Activated T-helper 2 cell treated with anti-CD3 and anti-CD28 coated beads, Interferon-gamma antibody, Interleukin-2, Interleukin-4, amounts not matched to agents 10 μg/mL and 5 μg/mL and 100 μg/mL, durations not matched to agents 14 hours and 24 hours and 36 hours (primary cell): ENCODE data around the gene COMT. TPM values are rescaled to one million over a fixed set of nuclear protein-coding genes. Genes with fewer than 3 reads are reported as not detected.

Experiments used
- DNase-seq: peaks from one replicate; pipeline ENCODE4 v3.0.0; 2021; ENCODE audit warnings: low spot score
- H3K27ac Mint-ChIP-seq: one replicate; pipeline ENCODE4 v1.8.0; 2021; ENCODE audit warnings: mixed read lengths
- H3K27me3 Mint-ChIP-seq: one replicate; pipeline ENCODE4 v1.8.0; 2021; ENCODE audit warnings: low read depth, mixed read lengths
- H3K36me3 Mint-ChIP-seq: one replicate; pipeline ENCODE4 v1.8.0; 2021; ENCODE audit warnings: low read depth, mixed read lengths
- H3K4me1 Mint-ChIP-seq: one replicate; pipeline ENCODE4 v1.8.0; 2021; ENCODE audit warnings: low read depth, mixed read lengths
- H3K4me3 Mint-ChIP-seq: one replicate; pipeline ENCODE4 v1.8.0; 2021; ENCODE audit warnings: low read depth, mild to moderate bottlenecking, moderate library complexity, mixed read lengths
- H3K9me3 Mint-ChIP-seq: one replicate; pipeline ENCODE4 v1.8.0; 2021; ENCODE audit warnings: mixed read lengths
- intact Hi-C: fragments of 100-400 bp; cut with micrococcal nuclease; formaldehyde crosslinking; loops from one replicate; pipeline ENCODE4 v1.15.1; 2023
- total RNA-seq: library from RNA; stranded (reverse); gene quantifications from 2 replicates; pipeline ENCODE4 v1.2.3, GENCODE V29; 2022

COMT gene
- total RNA-seq = 93.4 and 95.6 TPM in 2 replicates

- H3K27ac Mint-ChIP-seq = peak within 1 kb of the TSS; percentile 95
- peaks cover 26% of the 10 kb centered on the region for H3K4me1 Mint-ChIP-seq
- peaks cover 3% of the 10 kb centered on the region for H3K9me3 Mint-ChIP-seq
- peaks cover 19% of the 10 kb centered on the region for H3K36me3 Mint-ChIP-seq
- intact Hi-C loops = loop anchor here (5.0 kb wide), 1 partner anchor 89 kb away; the partner anchor contains the start of genes GNB1L and RTL10
- peak; percentile 66 for DNase-seq
- H3K27me3 Mint-ChIP-seq = no peaks in the 10 kb centered on the region
- peak within 1 kb of the TSS; percentile 97 for H3K4me3 Mint-ChIP-seq
These were observed at the start of gene COMT, which contains the start of gene TXNRD2 for GRCh38 chr22:19941365-19942082. Gene COMT, plus strand, starts transcription at chr22:19941772. Its CDS starts 20,755 bp downstream, at chr22:19962527. Gene TXNRD2, minus strand, starts transcription at chr22:19941818. Its CDS starts 15 bp downstream, at chr22:19941803.

DNA sequence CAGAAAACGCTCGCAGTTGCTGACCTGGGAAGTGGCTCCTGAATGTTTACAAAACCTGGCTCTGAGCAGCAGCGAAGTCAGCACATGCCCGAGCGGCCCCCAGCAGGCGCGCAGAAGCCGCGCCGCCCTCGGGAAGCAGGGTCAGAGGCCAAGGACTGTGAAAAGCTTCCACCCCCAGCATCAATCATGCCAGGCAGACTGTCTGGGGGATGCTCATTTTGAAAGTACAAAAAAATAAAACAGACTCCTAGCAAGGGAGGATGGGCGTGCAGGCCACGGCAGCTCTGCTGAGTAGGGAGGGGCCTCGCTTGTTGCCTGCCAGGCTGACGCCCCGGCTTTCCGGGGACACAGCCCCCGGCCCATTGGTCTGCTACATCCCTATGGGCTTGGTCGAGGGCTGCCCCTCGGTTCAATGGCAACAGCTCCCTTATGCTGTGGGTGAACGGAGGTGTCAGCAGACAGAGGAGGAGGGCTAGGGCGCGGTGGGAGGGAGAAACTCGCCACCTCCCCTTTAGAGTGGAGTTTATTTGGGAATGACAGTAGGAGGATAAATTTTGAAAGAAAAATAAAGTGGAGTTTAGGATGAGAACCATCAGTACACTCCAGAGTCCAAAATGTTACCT is 49.2 kb upstream of the COMT start:
- no peaks in the 10 kb centered on the region for H3K9me3 Mint-ChIP-seq
- peak overlapping the region; percentile 66 for H3K4me3 Mint-ChIP-seq
- peak; percentile 30 for DNase-seq
- H3K27ac Mint-ChIP-seq = peak overlapping the region; percentile 81
- intact Hi-C loops = loop anchor here (1.0 kb wide), 1 partner anchor 38 kb away; the partner anchor contains the start of genes GNB1L and RTL10
- H3K4me1 Mint-ChIP-seq = peaks cover 30% of the 10 kb centered on the region
- no peaks in the 10 kb centered on the region for H3K27me3 Mint-ChIP-seq
- H3K36me3 Mint-ChIP-seq = peaks cover 11% of the 10 kb centered on the region

DNA sequence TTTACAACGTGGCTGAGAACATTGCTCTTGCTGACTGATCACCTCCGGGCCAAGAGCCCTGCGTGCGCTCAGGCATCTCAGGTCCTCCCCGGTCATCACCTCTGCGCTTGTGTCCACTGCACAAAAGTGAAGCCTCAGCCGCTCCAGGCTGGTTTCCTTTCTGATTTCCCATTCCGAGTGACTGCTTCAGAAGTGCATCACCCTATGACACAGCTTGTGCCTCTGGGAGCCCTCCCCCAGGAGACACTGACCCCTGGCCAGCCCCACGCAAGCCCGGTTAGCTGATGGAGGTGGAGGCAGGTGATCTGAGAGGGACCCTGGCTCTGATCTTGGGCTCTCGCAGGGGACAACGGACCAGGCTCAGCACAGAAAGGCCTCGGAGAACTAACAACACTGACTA is 48.6 kb upstream of the COMT start:
- Mint-ChIP-seq H3K36me3 (peaks cover 11% of the 10 kb centered on the region), H3K27me3 (no peaks in the 10 kb centered on the region), H3K9me3 (no peaks in the 10 kb centered on the region), H3K4me3 (no peak overlapping the region), H3K27ac (peak overlapping the region; percentile 63), H3K4me1 (peaks cover 30% of the 10 kb centered on the region)
- intact Hi-C loops = loop anchor here (1.0 kb wide), 1 partner anchor 39 kb away; the partner anchor contains the start of genes GNB1L and RTL10
- DNase-seq = no peak

DNA sequence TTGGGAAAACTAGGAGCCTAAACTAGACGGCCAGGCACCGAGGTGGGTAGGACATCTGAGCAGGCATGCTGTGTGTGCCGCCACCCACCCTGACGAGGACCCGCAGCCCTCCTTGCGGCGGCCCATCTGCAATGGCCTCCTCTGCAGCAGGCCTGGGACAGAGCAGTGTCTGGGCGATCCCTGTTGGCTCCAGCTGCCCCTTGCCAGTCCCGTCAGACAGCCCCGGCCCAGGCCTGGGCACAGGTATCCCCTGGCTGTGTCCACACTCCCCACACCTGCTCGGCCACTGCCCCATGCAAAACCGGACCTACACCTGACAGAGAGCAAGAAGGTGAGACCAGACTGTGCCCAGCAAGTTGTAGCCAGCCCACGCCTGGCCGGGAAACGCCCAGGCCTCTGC is 48.2 kb upstream of the COMT start:
- Mint-ChIP-seq H3K4me1 (peaks cover 30% of the 10 kb centered on the region), H3K36me3 (peaks cover 11% of the 10 kb centered on the region), H3K27ac (no peak overlapping the region), H3K27me3 (no peaks in the 10 kb centered on the region), H3K4me3 (no peak overlapping the region), H3K9me3 (no peaks in the 10 kb centered on the region)
- no peak for DNase-seq
- intact Hi-C loops = no loop called here

GRCh38 chr22:19895160-19895849 is 46.3 kb upstream of the COMT start:
- intact Hi-C loops = no loop called here
- peaks cover 11% of the 10 kb centered on the region for H3K36me3 Mint-ChIP-seq
- no peak for DNase-seq
- H3K27ac Mint-ChIP-seq = no peak overlapping the region
- H3K4me3 Mint-ChIP-seq = no peak overlapping the region
- no peaks in the 10 kb centered on the region for H3K27me3 Mint-ChIP-seq
- H3K9me3 Mint-ChIP-seq = no peaks in the 10 kb centered on the region
- peaks cover 25% of the 10 kb centered on the region for H3K4me1 Mint-ChIP-seq

DNA sequence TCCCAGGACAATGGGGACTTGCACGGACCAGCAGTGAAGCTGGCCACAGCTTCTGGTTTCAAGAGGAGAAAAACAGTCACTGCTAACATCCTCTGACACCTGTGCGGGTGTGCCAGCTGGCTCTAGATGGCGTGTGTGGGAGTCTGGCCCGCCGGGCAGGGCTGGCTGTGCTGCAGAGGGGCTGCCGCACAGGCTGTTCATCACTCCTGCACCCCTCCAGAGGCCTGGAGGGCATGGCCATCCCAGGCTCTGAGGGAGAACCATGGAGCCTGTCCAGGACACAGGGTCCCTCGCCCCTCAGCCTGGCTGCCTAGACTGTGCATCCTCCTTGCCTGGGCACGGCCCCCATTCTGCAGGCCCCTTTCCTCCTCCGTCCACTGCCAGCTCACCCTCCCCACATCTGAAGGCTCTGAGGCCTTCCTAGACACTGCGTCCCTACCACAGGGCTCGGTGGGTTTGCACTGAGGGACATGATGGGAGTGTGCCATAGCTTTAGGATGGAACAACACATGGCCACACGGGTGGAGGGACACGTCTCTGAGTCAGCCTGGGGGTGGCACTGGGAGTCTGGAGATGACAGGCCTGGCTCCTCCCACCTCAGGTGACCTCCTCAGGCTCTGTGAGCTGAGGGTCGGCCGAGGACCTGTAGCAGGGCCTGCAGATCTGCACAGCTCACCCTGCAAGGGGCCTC is 44.8 kb upstream of the COMT start:
- DNase-seq = no peak
- Mint-ChIP-seq H3K4me1 (peaks cover 12% of the 10 kb centered on the region), H3K4me3 (no peak overlapping the region), H3K27me3 (no peaks in the 10 kb centered on the region), H3K9me3 (no peaks in the 10 kb centered on the region), H3K36me3 (peaks cover 11% of the 10 kb centered on the region), H3K27ac (no peak overlapping the region)
- intact Hi-C loops = no loop called here

DNA sequence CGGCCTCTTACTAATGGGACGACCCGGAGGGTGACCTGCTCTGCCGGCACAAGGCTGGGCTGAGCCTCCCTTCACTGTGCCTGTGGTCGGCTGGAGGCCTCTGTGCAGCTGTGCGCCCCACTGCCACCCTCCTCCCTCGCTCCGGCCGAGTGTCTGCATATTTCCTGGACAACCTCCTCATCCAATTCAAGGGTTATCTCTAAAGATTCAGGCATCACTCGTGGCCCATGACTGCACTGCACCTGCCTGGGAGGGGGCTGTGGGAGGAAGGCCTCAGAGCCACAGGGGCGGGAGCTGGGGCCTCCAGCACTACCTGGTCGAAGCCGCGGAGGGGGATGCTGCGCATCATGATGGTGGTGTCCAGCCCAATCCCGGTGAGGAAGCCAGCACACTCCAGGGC is 43.8 kb upstream of the COMT start:
- no peaks in the 10 kb centered on the region for H3K9me3 Mint-ChIP-seq
- no peak for DNase-seq
- no peaks in the 10 kb centered on the region for H3K27me3 Mint-ChIP-seq
- intact Hi-C loops = no loop called here
- peaks cover 4% of the 10 kb centered on the region for H3K4me1 Mint-ChIP-seq
- no peak overlapping the region for H3K4me3 Mint-ChIP-seq
- H3K27ac Mint-ChIP-seq = no peak overlapping the region
- peaks cover 9% of the 10 kb centered on the region for H3K36me3 Mint-ChIP-seq

DNA sequence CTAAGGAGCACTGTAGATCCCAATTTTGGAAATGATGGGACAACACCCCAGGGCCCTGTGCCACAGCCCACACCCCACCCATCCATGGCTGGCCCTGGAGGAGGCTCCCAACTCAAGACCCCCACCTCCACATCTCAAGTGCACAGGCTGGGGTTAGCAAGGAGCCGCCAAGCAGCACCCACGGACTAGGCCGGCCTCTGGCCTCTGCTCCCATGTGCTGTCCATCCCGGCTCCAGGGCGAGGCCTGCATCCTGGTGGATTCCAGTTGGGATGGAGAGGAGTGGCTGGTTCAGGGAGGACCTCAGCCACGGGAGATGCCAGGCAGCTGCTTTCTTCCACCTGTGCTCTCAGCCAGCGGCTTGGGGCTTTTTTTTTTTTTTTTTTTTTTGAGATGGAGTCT is 43.4 kb upstream of the COMT start:
- intact Hi-C loops = no loop called here
- Mint-ChIP-seq H3K36me3 (peaks cover 9% of the 10 kb centered on the region), H3K9me3 (no peaks in the 10 kb centered on the region), H3K4me1 (peaks cover 1% of the 10 kb centered on the region), H3K27me3 (no peaks in the 10 kb centered on the region), H3K27ac (no peak overlapping the region), H3K4me3 (no peak overlapping the region)
- DNase-seq = no peak

DNA sequence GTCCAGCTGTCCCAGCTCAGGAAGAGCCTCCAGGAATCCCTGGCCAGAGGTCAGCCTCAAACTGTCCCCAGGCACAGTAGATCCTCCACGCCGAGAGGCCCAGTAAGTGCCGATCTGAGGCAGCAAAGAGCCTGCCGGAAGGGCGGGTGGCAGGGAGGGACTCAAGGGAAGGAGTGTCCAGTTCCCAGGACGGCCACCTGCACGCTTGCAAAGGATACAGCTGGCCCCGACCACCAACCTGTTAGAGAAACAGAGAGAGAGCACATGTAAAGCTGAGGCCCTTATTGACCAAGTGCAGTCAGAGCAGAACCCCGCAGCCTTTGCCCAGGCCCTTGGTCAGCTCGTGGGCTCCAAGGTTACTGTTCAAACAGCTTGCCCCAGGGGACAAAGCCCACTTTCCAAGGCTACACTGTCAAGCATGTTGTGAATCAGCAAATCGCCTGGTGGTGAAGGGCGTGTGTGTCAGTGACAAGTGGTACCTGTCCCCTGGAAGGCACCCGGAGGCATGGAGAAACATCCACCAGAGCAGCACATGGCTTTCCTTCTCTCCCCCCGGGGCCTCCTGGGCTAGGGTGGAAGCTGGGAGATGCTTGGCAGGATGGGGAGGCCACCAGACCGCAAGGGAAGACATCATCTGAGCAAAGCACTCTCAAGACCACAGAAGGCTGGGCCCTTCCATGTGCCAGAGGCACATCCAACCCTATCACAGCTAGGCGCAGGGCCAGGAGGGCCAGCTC is 42.6 kb upstream of the COMT start:
- H3K4me3 Mint-ChIP-seq = no peak overlapping the region
- H3K9me3 Mint-ChIP-seq = no peaks in the 10 kb centered on the region
- intact Hi-C loops = no loop called here
- no peaks in the 10 kb centered on the region for H3K27me3 Mint-ChIP-seq
- H3K27ac Mint-ChIP-seq = no peak overlapping the region
- H3K36me3 Mint-ChIP-seq = peaks cover 4% of the 10 kb centered on the region
- peaks cover 1% of the 10 kb centered on the region for H3K4me1 Mint-ChIP-seq
- no peak for DNase-seq

DNA sequence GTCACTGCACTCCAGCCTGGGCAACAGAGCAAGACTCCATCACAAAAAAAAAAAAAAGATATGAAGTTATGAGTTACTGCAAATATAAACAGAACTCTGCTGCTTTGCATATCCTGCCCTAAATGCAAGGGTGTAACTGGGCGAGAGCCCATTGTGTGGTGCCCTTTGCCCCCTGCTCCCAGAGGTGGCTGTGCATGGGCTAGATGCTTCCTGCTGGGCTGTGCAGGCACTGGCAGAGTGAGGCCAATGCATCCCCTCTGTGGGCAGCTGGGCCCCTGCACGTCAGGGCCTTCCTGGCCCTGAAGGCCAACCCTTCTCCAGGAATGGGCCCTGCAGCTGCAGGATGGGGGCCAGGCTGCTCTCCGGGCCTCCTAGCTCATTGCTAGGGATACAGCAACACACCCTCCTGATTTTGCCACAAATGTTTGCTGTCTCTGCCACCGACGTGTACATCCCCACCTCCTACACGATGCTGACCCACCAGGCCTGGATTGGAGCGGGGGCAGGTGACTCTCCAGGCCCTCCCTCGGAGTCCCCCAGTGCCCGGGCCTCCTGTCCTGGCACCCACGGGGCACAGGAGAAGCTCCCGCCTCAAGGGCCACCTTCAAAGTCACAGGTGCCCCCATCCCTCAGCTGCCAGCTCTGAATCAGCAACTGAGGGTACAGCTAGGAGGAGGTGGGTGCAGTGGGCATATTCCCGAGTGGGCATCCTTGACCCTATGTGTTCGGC is 40.7 kb upstream of the COMT start:
- Mint-ChIP-seq H3K4me3 (no peak overlapping the region), H3K27me3 (no peaks in the 10 kb centered on the region), H3K27ac (no peak overlapping the region), H3K4me1 (peaks cover 1% of the 10 kb centered on the region), H3K9me3 (no peaks in the 10 kb centered on the region), H3K36me3 (no peaks in the 10 kb centered on the region)
- no peak for DNase-seq
- intact Hi-C loops = no loop called here

DNA sequence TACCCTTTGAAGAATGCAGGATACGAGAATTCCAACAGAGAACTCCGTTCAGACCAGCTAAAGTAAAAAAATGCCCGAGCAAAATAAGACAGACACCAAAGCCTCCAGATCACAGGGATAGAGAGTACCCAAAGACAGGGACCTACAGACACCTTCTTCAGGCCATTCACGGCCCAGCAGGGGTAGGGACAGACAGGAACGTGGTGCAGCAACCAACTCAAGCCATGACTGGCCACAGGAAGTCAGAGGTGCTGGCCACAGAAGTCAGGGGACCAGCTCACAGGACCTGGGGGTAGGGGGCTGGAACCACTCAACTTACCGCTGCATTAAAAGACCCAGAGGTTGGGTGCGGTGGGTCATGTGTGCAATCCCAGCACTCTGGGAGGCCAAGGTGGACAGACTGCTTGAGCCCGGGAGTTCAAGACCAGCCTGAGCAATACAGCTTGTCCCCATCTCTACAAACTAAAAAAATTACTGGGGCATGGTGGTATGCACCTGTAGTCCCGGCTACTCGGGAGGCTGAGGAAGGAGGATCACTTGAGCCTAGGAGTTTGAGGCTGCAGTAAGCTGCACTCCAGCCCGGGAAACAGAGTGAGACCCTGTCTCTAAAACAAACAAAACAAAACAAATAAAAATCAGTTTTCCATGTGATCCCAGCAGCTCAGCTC is 39.9 kb upstream of the COMT start:
- Mint-ChIP-seq H3K4me1 (peaks cover 1% of the 10 kb centered on the region), H3K4me3 (no peak overlapping the region), H3K9me3 (no peaks in the 10 kb centered on the region), H3K27ac (no peak overlapping the region), H3K36me3 (no peaks in the 10 kb centered on the region), H3K27me3 (no peaks in the 10 kb centered on the region)
- DNase-seq = no peak
- intact Hi-C loops = no loop called here
